IPS-18c (cell line): ENCODE results near the gene KIAA2012.

Experiments
- H3K4me3 ChIP-seq: 2 replicates; pipeline ENCODE4 v1.7.0; 2013; ENCODE audit warnings: low read depth, mild to moderate bottlenecking, low read length, moderate library complexity; ENCODE audit not compliant: insufficient read depth
- H3K9me3 ChIP-seq: one replicate; pipeline ENCODE4 v1.6.1; 2013; ENCODE audit warnings: mild to moderate bottlenecking, low read length, moderate library complexity; ENCODE audit not compliant: control insufficient read depth, insufficient read depth

KIAA2012 gene

DNA sequence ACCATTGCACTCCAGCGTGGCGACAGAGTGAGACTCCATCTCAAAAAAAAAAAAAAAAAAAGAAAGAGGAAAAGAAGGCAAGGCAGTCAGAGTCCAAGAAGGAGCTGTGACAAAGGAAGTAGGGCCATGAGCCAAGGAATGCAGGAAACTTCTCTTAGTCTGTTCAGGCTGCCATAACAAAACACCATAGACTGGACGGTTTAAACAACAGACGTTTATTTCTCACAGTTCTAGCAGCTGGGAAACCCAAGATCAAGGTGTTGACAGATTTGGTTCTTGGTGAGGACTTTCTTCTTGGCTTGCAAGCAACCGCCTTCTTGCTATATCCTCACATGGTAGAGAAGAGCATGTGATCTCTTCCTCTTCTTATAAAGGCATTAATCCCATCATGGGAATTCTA, 178.4 kb downstream of the KIAA2012 start:
- H3K4me3 ChIP-seq = no peak overlapping the region
- H3K9me3 ChIP-seq = no peaks in the 10 kb centered on the region
